ENCODE data around the gene GTF3C6.

Gene GTF3C6

GRCh38 chr6:110950440-110950839 is 8.1 kb upstream of the GTF3C6 start:
- Histone ChIP-seq H3K4me2 (ENCODE audit: insufficient read depth, low read length) (no peak overlapping the region), H3K4me1 (ENCODE audit: insufficient read depth, low read length) (no peaks in the 10 kb centered on the region), H4K20me1 (ENCODE audit: insufficient read depth, low read length) (no peaks in the 10 kb centered on the region), H3K4me3 (ENCODE audit: low read depth in 1 of 2, low read length in 2 of 2) (no peak overlapping the region), H3K27me3 (ENCODE audit: insufficient read depth, low read length, poor library complexity) (no peaks in the 10 kb centered on the region), H3K36me3 (ENCODE audit: insufficient read depth, low read length) (no peaks in the 10 kb centered on the region), H3K27ac (ENCODE audit: low read length) (no peak overlapping the region), H3K9ac (ENCODE audit: low read depth, low read length) (no peak overlapping the region), H2AFZ (ENCODE audit: low read depth, low read length) (peak overlapping the region; percentile 0; the same call in 1 of the 2 replicates), H3K9me3 (ENCODE audit: insufficient read depth, low read length, severe bottlenecking) (no peaks in the 10 kb centered on the region), H3K79me2 (ENCODE audit: insufficient read depth, low read length) (no peaks in the 10 kb centered on the region)
- TF ChIP-seq CTCF (IDR thresholded peaks at IDR 0.05; ENCODE audit: borderline replicate concordance, extremely low read depth, low read length, poor library complexity, severe bottlenecking) (no peak), EZH2 (IDR thresholded peaks at IDR 0.05; ENCODE audit: borderline replicate concordance, low read depth, low read length, severe bottlenecking) (no peak)
- DNase-seq: no peak
- no peak for ATAC-seq (ENCODE audit: insufficient read depth, low read depth)

GRCh38 chr6:110951008-110951407 is 7.5 kb upstream of the GTF3C6 start:
- H3K27ac ChIP-seq (ENCODE audit: low read length): no peak overlapping the region
- no peaks in the 10 kb centered on the region for H3K36me3 ChIP-seq (ENCODE audit: insufficient read depth, low read length)
- no peak overlapping the region for H3K4me3 ChIP-seq (ENCODE audit: low read depth in 1 of 2, low read length in 2 of 2)
- TF ChIP-seq CTCF (IDR thresholded peaks at IDR 0.05; ENCODE audit: borderline replicate concordance, extremely low read depth, low read length, poor library complexity, severe bottlenecking) (no peak), EZH2 (IDR thresholded peaks at IDR 0.05; ENCODE audit: borderline replicate concordance, low read depth, low read length, severe bottlenecking) (no peak)
- H3K4me2 ChIP-seq (ENCODE audit: insufficient read depth, low read length): no peak overlapping the region
- no peaks in the 10 kb centered on the region for H4K20me1 ChIP-seq (ENCODE audit: insufficient read depth, low read length)
- no peaks in the 10 kb centered on the region for H3K4me1 ChIP-seq (ENCODE audit: insufficient read depth, low read length)
- H3K9ac ChIP-seq (ENCODE audit: low read depth, low read length): no peak overlapping the region
- DNase-seq (no peak), ATAC-seq (ENCODE audit: insufficient read depth, low read depth) (no peak)
- H2AFZ ChIP-seq (ENCODE audit: low read depth, low read length): peak overlapping the region; percentile 0; the same call in 1 of the 2 replicates
- no peaks in the 10 kb centered on the region for H3K79me2 ChIP-seq (ENCODE audit: insufficient read depth, low read length)
- no peaks in the 10 kb centered on the region for H3K27me3 ChIP-seq (ENCODE audit: insufficient read depth, low read length, poor library complexity)
- H3K9me3 ChIP-seq (ENCODE audit: insufficient read depth, low read length, severe bottlenecking): no peaks in the 10 kb centered on the region

GRCh38 chr6:110951986-110952794 is 6.3 kb upstream of the GTF3C6 start:
- Histone ChIP-seq H2AFZ (ENCODE audit: low read depth, low read length) (no peak overlapping the region), H3K9ac (ENCODE audit: low read depth, low read length) (no peak overlapping the region)
- no peak for DNase-seq

More at GRCh38 chr6:110951986-110952794, 6.3 kb upstream of the GTF3C6 start:
- TF ChIP-seq EZH2 (IDR thresholded peaks at IDR 0.05; ENCODE audit: borderline replicate concordance, low read depth, low read length, severe bottlenecking): no peak
- no peak for TF ChIP-seq CTCF (IDR thresholded peaks at IDR 0.05; ENCODE audit: borderline replicate concordance, extremely low read depth, low read length, poor library complexity, severe bottlenecking)
- H3K4me3 ChIP-seq (ENCODE audit: low read depth in 1 of 2, low read length in 2 of 2): no peak overlapping the region
- H3K36me3 ChIP-seq (ENCODE audit: insufficient read depth, low read length): no peaks in the 10 kb centered on the region
- H3K79me2 ChIP-seq (ENCODE audit: insufficient read depth, low read length): no peaks in the 10 kb centered on the region
- ATAC-seq (ENCODE audit: insufficient read depth, low read depth): no peak
- H3K27ac ChIP-seq (ENCODE audit: low read length): no peak overlapping the region
- no peaks in the 10 kb centered on the region for H4K20me1 ChIP-seq (ENCODE audit: insufficient read depth, low read length)
- H3K27me3 ChIP-seq (ENCODE audit: insufficient read depth, low read length, poor library complexity): no peaks in the 10 kb centered on the region
- H3K4me2 ChIP-seq (ENCODE audit: insufficient read depth, low read length): no peak overlapping the region
- H3K4me1 ChIP-seq (ENCODE audit: insufficient read depth, low read length): 0 out of 2 replicates have a peak, but pooled peaks cover 2% of the 10 kb centered on the region
- no peaks in the 10 kb centered on the region for H3K9me3 ChIP-seq (ENCODE audit: insufficient read depth, low read length, severe bottlenecking)
